IMR-90 (cell line): ENCODE measurements around the gene HJURP. TPM values are rescaled to one million over a fixed set of nuclear protein-coding genes. Genes with fewer than 3 reads are reported as not detected.

ENCODE experiments used
- ATAC-seq: fragments of 200-7000 bp; cut with Tn5 transposase; 2 replicates; pipeline ENCODE4 v1.9.1; 2020; ENCODE audit warnings: low read depth, mild to moderate bottlenecking, moderate library complexity
- BruUV-seq: library from RNA; stranded (reverse); fragments of 400-500 nt; replicated peaks from 2 replicates; lab custom pipeline; 2021; lab: Mats Ljungman, UMichigan
- CTCF ChIA-PET: fragments of 300-600 bp; formaldehyde crosslinking; extraction: SDS; loops from one replicate; lab custom pipeline; 2021; ENCODE audit warnings: antibody characterized with exemption; lab: Yijun Ruan, JAX
- POLR2A ChIA-PET: fragments of 300-600 bp; sonication (Branson Sonifier 250); formaldehyde crosslinking; loops from one replicate; lab custom pipeline; 2022; ENCODE audit warnings: antibody characterized with exemption; ENCODE audit not compliant: unreplicated experiment; lab: Charles Lee
- DNase-seq: peaks from one replicate; pipeline ENCODE4 v3.0.0; 2013
- H2AFZ ChIP-seq: replicated peaks from 2 replicates; pipeline ENCODE3; 2013; ENCODE audit warnings: low read length, mild to moderate bottlenecking; ENCODE audit not compliant: poor library complexity
- H2AK5ac ChIP-seq: 2 replicates; pipeline ENCODE4 v1.6.1; 2013; ENCODE audit warnings: low read depth, low read length, inconsistent platforms
- H2AK9ac ChIP-seq: replicated peaks from 2 replicates; pipeline ENCODE3; 2013; ENCODE audit warnings: mild to moderate bottlenecking, low read depth, low read length, moderate library complexity; ENCODE audit not compliant: poor library complexity
- H2BK120ac ChIP-seq: 2 replicates; pipeline ENCODE4 v1.6.1; 2013; ENCODE audit warnings: low read depth, low read length, inconsistent platforms
- H2BK15ac ChIP-seq: 3 replicates; pipeline ENCODE4 v1.6.1; 2013; ENCODE audit warnings: low read depth, low read length, inconsistent platforms
- H2BK20ac ChIP-seq: 2 replicates; pipeline ENCODE4 v1.6.1; 2013; ENCODE audit warnings: low read depth, mild to moderate bottlenecking, inconsistent platforms, low read length, moderate library complexity
- H2BK5ac ChIP-seq: 2 replicates; pipeline ENCODE4 v1.6.1; 2013; ENCODE audit warnings: mild to moderate bottlenecking, low read depth, low read length, inconsistent platforms; ENCODE audit not compliant: poor library complexity, severe bottlenecking
- H3K14ac ChIP-seq: replicated peaks from 2 replicates; pipeline ENCODE4 v1.6.1; 2013; ENCODE audit warnings: low read depth, low read length, inconsistent platforms
- H3K18ac ChIP-seq: 2 replicates; pipeline ENCODE4 v1.6.1; 2013; ENCODE audit warnings: low read depth, low read length, control low read depth
- H3K23ac ChIP-seq: 2 replicates; pipeline ENCODE4 v1.6.1; 2013; ENCODE audit warnings: low read depth, low read length, inconsistent platforms
- H3K27ac ChIP-seq: 2 replicates; pipeline ENCODE4 v1.5.1; 2013; ENCODE audit warnings: mild to moderate bottlenecking, control low read depth, low read length; ENCODE audit not compliant: insufficient read depth
- H3K27me3 ChIP-seq: 2 replicates; pipeline ENCODE4 v1.6.1; 2013; ENCODE audit warnings: low read length; ENCODE audit not compliant: control insufficient read depth, insufficient read depth
- H3K36me3 ChIP-seq: 2 replicates; pipeline ENCODE4 v1.6.1; 2013; ENCODE audit warnings: low read length, mixed read lengths; ENCODE audit not compliant: control insufficient read depth, insufficient read depth
- H3K4ac ChIP-seq: 2 replicates; pipeline ENCODE4 v1.6.1; 2013; ENCODE audit warnings: low read depth, low read length, inconsistent platforms
- H3K4me1 ChIP-seq: 2 replicates; pipeline ENCODE4 v1.6.1; 2013; ENCODE audit warnings: low read length, mixed read lengths; ENCODE audit not compliant: control insufficient read depth, insufficient read depth
- H3K4me2 ChIP-seq: 2 replicates; pipeline ENCODE4 v1.6.1; 2013; ENCODE audit warnings: low read depth, mild to moderate bottlenecking, control low read depth, low read length, moderate library complexity
- H3K4me3 ChIP-seq: 2 replicates; pipeline ENCODE4 v1.5.1; 2013; ENCODE audit warnings: low read depth, mild to moderate bottlenecking, control low read depth, low read length, moderate library complexity; ENCODE audit not compliant: insufficient read depth
- H3K56ac ChIP-seq: 2 replicates; pipeline ENCODE4 v1.6.1; 2013; ENCODE audit warnings: low read length, inconsistent platforms; ENCODE audit not compliant: insufficient read depth; ENCODE audit errors: extremely low read depth
- H3K79me1 ChIP-seq, 2 experiments: 2 replicates each; pipeline ENCODE4 v1.6.1; 2013; ENCODE audit warnings: low read length in 2 of 2, inconsistent platforms in 1 of 2, low read depth in 1 of 2
- H3K9ac ChIP-seq: 2 replicates; pipeline ENCODE4 v1.6.1; 2013; ENCODE audit warnings: low read depth, low read length, control low read depth
- H3K9me1 ChIP-seq: 2 replicates; pipeline ENCODE4 v1.6.1; 2013; ENCODE audit warnings: low read length, inconsistent platforms; ENCODE audit not compliant: insufficient read depth
- H3K9me3 ChIP-seq: 2 replicates; pipeline ENCODE4 v1.6.1; 2013; ENCODE audit warnings: low read length; ENCODE audit not compliant: control insufficient read depth, insufficient read depth
- H4K20me1 ChIP-seq: 2 replicates; pipeline ENCODE4 v1.6.1; 2013; ENCODE audit warnings: low read length, inconsistent platforms; ENCODE audit not compliant: insufficient read depth
- H4K5ac ChIP-seq: 2 replicates; pipeline ENCODE4 v1.6.1; 2013; ENCODE audit warnings: mild to moderate bottlenecking, low read depth, low read length, control low read depth
- H4K8ac ChIP-seq, 2 experiments: 2 replicates each; pipeline ENCODE4 v1.6.1; 2013; ENCODE audit warnings: low read depth in 2 of 2, low read length in 2 of 2, control low read depth in 1 of 2, inconsistent platforms in 1 of 2
- H4K91ac ChIP-seq: 2 replicates; pipeline ENCODE4 v1.6.1; 2013; ENCODE audit warnings: low read depth, low read length, inconsistent platforms; ENCODE audit not compliant: insufficient read depth
- ELK1 ChIP-seq: fragments of 150-350 bp; IDR thresholded peaks from 2 replicates; pipeline ENCODE4 v1.6.1; 2016; ENCODE audit warnings: low read depth, mild to moderate bottlenecking, low read length, moderate library complexity, borderline replicate concordance
- SMC3 ChIP-seq: fragments of 150-350 bp; IDR thresholded peaks from 2 replicates; pipeline ENCODE4 v1.6.1; 2016; ENCODE audit warnings: low read depth, mild to moderate bottlenecking, antibody characterized with exemption, low read length, moderate library complexity
- WGBS, 2 experiments: methylation state at CpG; one replicate each; pipeline versions ENCODE4 v1.1.5 to v1.1.7; 2013; ENCODE audit warnings: missing lambda C conversion rate in 2 of 2; ENCODE audit not compliant: insufficient read length in 1 of 2; ENCODE audit errors: extremely low coverage in 2 of 2; 5-methylcytosine and 5-hydroxymethylcytosine counted together
- dilution Hi-C: fragments of 300-500 bp; cut with HindIII; formaldehyde crosslinking; loops from one replicate; pipeline ENCODE4 v1.14.3; 2018; ENCODE audit warnings: low sequenced_read_pairs; ENCODE audit not compliant: unreplicated experiment
- in situ Hi-C: fragments of 300-500 bp; cut with MboI; formaldehyde crosslinking; loops from 3 replicates; pipeline ENCODE4 v1.14.3; 2019; ENCODE audit warnings: low sequenced_read_pairs, inconsistent platforms, mixed read lengths
- intact Hi-C: fragments of 100-400 bp; cut with micrococcal nuclease; formaldehyde crosslinking; loops from 2 replicates; pipeline ENCODE4 v1.10.0; 2022
- polyA plus RNA-seq, 3 experiments: library from polyadenylated mRNA; depleted of rRNA; stranded (reverse); fragments of >200 nt; gene quantifications; 2 replicates each; pipeline ENCODE4 v1.2.3, GENCODE V29; 2012; ENCODE audit warnings: low replicate concordance in 1 of 3
- total RNA-seq: library from RNA; depleted of rRNA; stranded (reverse); fragments of >200 nt; gene quantifications from 2 replicates; pipeline ENCODE4 v1.2.3, GENCODE V29; 2012

The HJURP gene
- total and polyA plus RNA-seq, 2 of the 4 experiments (the other 2 are of a cell fraction): 22.6 to 26.5 TPM

DNA sequence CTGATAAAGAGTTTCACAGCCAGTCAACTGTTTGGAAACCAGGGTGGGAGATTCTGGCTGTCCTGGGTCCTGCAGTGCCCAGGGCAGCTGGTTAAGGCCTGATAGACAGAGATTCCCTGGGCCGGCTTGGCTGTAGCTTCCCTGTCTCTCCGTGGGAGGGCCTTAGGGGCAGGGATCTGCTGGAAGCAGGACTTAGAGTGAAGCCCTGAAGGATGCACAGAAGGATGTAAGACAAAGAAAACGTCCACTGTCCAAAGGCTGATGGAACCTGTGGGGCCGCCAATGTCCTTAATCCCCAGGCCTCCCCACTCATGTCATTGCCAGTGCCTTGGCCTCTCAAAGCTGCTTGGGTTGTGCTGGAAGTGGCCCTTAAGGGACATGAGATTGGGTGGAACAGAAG lies 43.2 kb downstream of the HJURP start:
- Histone ChIP-seq H3K79me1 (no peaks in the 10 kb centered on the region), H3K4me3 (no peak overlapping the region), H3K4me1 (no peaks in the 10 kb centered on the region), H4K91ac (no peak overlapping the region), H2AK5ac (no peak overlapping the region), H2BK120ac (no peak overlapping the region), H3K9ac (no peak overlapping the region), H2AK9ac (no peak overlapping the region), H3K4me2 (no peak overlapping the region), H3K9me3 (no peaks in the 10 kb centered on the region), H3K36me3 (no peaks in the 10 kb centered on the region), H4K20me1 (no peaks in the 10 kb centered on the region), H3K23ac (no peak overlapping the region), H2BK5ac (no peak overlapping the region), H3K14ac (no peak overlapping the region), H3K18ac (no peak overlapping the region), H3K9me1 (no peaks in the 10 kb centered on the region), H4K8ac (no peak overlapping the region), H3K27ac (no peak overlapping the region), H2BK15ac (no peak overlapping the region), H2AFZ (no peak overlapping the region), H3K27me3 (peaks cover 27% of the 10 kb centered on the region), H3K56ac (no peak overlapping the region), H4K5ac (no peak overlapping the region), H3K4ac (no peak overlapping the region), H2BK20ac (no peak overlapping the region)
- TF ChIP-seq SMC3 (no peak), ELK1 (no peak)
- dilution Hi-C loops (no loop called here), in situ Hi-C loops (no loop called here), intact Hi-C loops (no loop called here)
- DNase-seq (no peak), ATAC-seq (no peak)
- ChIA-PET CTCF (no interaction called here), POLR2A (no interaction called here)
- no TSS peak for BruUV-seq
- no CpG with 5 or more reads among the region's 4 CpGs for WGBS, 2 experiments
